PFSK-1 (cell line): ENCODE data around the gene PLAC9.

Experiments used
- FOXP2 ChIP-seq: optimal IDR thresholded peaks from 2 replicates; pipeline ENCODE3; 2011; ENCODE audit warnings: borderline replicate concordance, control low read depth, inconsistent platforms; ENCODE audit not compliant: insufficient read depth; ENCODE audit errors: extremely low read length, extremely low read depth
- POLR2AphosphoS5 ChIP-seq: IDR thresholded peaks from 2 replicates; pipeline ENCODE4 v1.6.1; 2012; ENCODE audit warnings: low read depth, mild to moderate bottlenecking, control low read depth, low read length, moderate library complexity
- SIN3A ChIP-seq: IDR thresholded peaks from 2 replicates; pipeline ENCODE4 v1.6.1; 2012; ENCODE audit warnings: mild to moderate bottlenecking, low read length, moderate library complexity, borderline replicate concordance; ENCODE audit not compliant: insufficient read depth
- TAF1 ChIP-seq: IDR thresholded peaks from 2 replicates; pipeline ENCODE4 v1.6.1; 2012; ENCODE audit warnings: low read length, control low read depth, borderline replicate concordance; ENCODE audit not compliant: insufficient read depth
- TF ChIP-seq, protein P1 (sequence below), 2 experiments: IDR thresholded peaks; 2 replicates each; pipeline versions ENCODE4 v1.6.1 to v1.8.0; 2011 to 2012; ENCODE audit warnings: low read depth in 2 of 2, low read length in 2 of 2, control low read depth in 1 of 2, inconsistent platforms in 1 of 2, mild to moderate bottlenecking in 1 of 2, moderate library complexity in 1 of 2; ENCODE audit not compliant: insufficient read depth in 1 of 2

The PLAC9 gene

DNA sequence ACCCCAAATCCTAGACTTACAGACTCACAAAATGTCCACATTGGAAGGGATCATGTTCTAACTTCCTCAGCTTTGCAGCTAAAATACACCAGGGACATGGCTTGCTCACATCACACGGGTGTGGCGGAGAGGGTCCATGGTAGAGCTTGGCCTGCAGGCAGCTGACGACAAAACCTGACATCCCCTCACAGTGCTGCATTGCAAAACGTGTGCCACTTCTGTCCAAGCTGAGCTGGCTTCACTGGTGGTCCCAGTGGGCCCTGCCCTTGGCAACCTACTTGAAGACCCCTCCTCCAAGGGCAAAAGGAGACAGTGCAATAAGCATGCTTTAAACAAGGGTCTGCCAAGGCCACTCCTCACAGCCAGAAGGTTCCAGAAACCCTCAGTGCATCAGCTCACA is 50.9 kb downstream of the PLAC9 start:
- no peak for TF ChIP-seq POLR2AphosphoS5
- no peak for TF ChIP-seq SIN3A
- TF ChIP-seq TAF1 = no peak
- TF ChIP-seq, protein P1, sequence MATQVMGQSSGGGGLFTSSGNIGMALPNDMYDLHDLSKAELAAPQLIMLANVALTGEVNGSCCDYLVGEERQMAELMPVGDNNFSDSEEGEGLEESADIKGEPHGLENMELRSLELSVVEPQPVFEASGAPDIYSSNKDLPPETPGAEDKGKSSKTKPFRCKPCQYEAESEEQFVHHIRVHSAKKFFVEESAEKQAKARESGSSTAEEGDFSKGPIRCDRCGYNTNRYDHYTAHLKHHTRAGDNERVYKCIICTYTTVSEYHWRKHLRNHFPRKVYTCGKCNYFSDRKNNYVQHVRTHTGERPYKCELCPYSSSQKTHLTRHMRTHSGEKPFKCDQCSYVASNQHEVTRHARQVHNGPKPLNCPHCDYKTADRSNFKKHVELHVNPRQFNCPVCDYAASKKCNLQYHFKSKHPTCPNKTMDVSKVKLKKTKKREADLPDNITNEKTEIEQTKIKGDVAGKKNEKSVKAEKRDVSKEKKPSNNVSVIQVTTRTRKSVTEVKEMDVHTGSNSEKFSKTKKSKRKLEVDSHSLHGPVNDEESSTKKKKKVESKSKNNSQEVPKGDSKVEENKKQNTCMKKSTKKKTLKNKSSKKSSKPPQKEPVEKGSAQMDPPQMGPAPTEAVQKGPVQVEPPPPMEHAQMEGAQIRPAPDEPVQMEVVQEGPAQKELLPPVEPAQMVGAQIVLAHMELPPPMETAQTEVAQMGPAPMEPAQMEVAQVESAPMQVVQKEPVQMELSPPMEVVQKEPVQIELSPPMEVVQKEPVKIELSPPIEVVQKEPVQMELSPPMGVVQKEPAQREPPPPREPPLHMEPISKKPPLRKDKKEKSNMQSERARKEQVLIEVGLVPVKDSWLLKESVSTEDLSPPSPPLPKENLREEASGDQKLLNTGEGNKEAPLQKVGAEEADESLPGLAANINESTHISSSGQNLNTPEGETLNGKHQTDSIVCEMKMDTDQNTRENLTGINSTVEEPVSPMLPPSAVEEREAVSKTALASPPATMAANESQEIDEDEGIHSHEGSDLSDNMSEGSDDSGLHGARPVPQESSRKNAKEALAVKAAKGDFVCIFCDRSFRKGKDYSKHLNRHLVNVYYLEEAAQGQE (IDR thresholded peaks at IDR 0.05; ENCODE audit: insufficient read depth in 1 of 2, low read depth in 2 of 2, low read length in 2 of 2) = no peak
- no peak for TF ChIP-seq FOXP2

DNA sequence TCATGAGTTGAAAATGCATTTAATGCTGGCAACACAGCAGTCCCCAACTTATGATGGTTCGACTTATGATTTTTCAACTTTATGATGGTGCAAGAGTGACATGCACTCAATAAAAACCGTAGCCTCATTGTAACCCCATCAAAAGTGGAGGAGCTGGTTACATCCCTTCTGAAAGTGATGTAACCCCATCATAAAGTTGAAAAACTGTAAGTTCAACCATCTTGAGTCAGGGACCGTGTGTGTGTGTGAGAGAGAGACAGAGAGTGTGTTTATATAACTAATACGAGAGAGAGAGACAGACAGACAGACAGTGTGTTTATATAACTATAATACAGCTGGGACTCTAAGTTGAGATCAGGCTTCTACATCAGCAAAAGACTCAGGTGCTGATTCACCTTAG is 51.8 kb downstream of the PLAC9 start:
- TF ChIP-seq POLR2AphosphoS5 = no peak
- TF ChIP-seq, protein P1 (IDR thresholded peaks at IDR 0.05; ENCODE audit: insufficient read depth in 1 of 2, low read depth in 2 of 2, low read length in 2 of 2) = no peak
- no peak for TF ChIP-seq TAF1
- no peak for TF ChIP-seq FOXP2
- TF ChIP-seq SIN3A = no peak

DNA sequence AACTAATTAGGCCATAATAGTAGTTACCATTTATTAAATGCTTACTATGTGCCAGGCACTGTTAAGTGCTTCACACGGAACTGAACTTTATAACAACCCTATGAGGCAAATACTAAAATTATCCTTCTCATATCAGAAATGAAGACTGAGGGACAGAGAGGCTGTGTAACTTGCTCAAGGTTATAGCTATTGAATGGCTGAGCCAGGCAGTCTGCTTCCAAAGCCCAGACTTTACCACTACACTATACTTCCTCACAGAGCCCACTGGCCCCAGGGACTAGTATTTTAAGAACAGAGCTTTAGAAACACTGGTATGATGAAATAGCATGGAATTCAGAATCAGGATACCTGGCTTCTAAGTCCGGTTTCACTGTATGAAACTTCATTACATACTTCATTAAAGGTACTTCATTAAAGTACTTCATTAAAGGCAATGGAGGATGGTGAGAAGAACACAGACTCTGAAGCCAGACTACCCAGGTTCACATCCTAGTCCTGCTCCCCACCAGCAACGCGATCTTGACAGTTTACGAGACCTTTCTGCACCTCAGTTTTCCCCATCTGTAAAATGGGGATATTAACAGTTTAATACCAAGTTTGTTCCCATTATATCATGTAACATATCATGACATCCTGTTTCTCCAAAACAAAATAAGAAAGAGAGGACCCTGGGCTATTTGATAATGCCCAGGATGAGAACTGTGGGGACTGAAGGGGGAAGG is 53.2 kb downstream of the PLAC9 start:
- TF ChIP-seq, protein P1 (IDR thresholded peaks at IDR 0.05; ENCODE audit: insufficient read depth in 1 of 2, low read depth in 2 of 2, low read length in 2 of 2) = no peak
- no peak for TF ChIP-seq POLR2AphosphoS5
- TF ChIP-seq TAF1 = no peak
- TF ChIP-seq FOXP2 = no peak
- TF ChIP-seq SIN3A = no peak

DNA sequence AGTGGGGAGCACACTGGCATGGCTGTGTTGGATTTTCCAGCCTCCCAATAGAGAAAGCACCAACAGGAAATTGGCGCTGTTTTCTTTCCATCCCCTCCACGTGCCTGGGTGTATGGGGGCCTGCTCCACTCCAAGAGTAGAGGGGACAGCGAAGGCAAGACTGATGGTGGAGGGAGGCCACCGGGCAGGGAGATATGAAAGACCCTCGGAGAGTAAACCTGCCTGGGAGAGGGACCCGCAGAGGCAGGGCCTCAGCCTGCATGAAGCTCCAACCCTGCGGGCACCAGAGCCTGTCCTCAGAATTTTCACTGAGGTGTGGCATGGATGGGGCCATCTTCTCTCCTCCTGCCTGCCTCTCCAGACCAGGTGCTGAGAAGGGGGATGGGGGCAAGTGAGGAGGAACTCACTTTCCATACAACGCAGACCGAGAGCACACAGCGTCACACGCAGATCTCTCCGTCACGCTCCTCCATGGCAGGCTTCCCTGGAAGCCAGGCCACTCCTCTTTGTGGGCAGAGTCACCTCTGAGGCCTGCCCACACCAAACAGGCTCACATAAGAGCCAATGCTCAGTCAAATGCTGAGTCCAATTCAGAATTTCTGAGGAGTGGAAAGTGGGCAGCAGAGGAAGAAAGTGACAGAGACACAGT is 54.0 kb downstream of the PLAC9 start:
- TF ChIP-seq SIN3A = no peak
- TF ChIP-seq POLR2AphosphoS5 = no peak
- no peak for TF ChIP-seq TAF1
- TF ChIP-seq, protein P1 (IDR thresholded peaks at IDR 0.05; ENCODE audit: insufficient read depth in 1 of 2, low read depth in 2 of 2, low read length in 2 of 2) = no peak
- TF ChIP-seq FOXP2 = no peak
